GM06990 (cell line): ENCODE results near the gene SSR3.

Experiments
- DNase-seq: peaks from one replicate; pipeline ENCODE4 v3.0.0-alpha.2; 2011; ENCODE audit not compliant: insufficient read length; ENCODE audit errors: extremely low read depth
- H3K27me3 ChIP-seq: replicated peaks from 2 replicates; pipeline ENCODE4 v1.6.0; 2011; ENCODE audit warnings: low read length; ENCODE audit not compliant: control insufficient read depth, insufficient read depth
- H3K36me3 ChIP-seq: 2 replicates; pipeline ENCODE4 v1.5.1; 2011; ENCODE audit warnings: low read length; ENCODE audit not compliant: control insufficient read depth, insufficient read depth
- H3K4me3 ChIP-seq: replicated peaks from 2 replicates; pipeline ENCODE4 v1.5.1; 2011; ENCODE audit warnings: low read depth, mild to moderate bottlenecking, control low read depth, low read length
- TF ChIP-seq, protein P1 (sequence below): IDR thresholded peaks from 2 replicates; pipeline ENCODE4 v1.5.1; 2011; ENCODE audit warnings: low read length, control low read depth, mild to moderate bottlenecking, inconsistent platforms; ENCODE audit not compliant: insufficient read depth, poor library complexity, severe bottlenecking

SSR3 gene

DNA sequence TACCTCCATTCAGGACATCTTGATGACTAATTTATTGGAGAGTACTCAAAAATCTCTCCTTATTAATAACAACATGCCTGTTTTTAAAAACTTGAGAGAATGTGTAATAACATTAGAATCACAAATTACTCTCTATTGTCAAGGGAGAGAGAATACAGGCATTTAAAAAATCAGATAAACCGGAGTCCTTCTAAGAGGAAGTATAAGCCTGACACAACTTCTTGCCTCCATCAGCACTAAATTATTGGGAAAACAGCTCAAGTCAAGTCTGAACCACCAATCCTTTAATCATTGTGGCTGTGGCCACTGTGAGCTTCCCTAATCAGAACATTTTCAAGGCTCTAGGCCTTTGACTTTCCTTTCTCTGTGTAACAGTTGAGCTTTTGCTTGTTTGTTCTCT lies 38.0 kb downstream of the SSR3 start:
- no peaks in the 10 kb centered on the region for H3K36me3 ChIP-seq
- TF ChIP-seq, protein P1, sequence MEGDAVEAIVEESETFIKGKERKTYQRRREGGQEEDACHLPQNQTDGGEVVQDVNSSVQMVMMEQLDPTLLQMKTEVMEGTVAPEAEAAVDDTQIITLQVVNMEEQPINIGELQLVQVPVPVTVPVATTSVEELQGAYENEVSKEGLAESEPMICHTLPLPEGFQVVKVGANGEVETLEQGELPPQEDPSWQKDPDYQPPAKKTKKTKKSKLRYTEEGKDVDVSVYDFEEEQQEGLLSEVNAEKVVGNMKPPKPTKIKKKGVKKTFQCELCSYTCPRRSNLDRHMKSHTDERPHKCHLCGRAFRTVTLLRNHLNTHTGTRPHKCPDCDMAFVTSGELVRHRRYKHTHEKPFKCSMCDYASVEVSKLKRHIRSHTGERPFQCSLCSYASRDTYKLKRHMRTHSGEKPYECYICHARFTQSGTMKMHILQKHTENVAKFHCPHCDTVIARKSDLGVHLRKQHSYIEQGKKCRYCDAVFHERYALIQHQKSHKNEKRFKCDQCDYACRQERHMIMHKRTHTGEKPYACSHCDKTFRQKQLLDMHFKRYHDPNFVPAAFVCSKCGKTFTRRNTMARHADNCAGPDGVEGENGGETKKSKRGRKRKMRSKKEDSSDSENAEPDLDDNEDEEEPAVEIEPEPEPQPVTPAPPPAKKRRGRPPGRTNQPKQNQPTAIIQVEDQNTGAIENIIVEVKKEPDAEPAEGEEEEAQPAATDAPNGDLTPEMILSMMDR, result no peak
- H3K27me3 ChIP-seq, result no peaks in the 10 kb centered on the region
- no peak for DNase-seq
- H3K4me3 ChIP-seq, result no peak overlapping the region

DNA sequence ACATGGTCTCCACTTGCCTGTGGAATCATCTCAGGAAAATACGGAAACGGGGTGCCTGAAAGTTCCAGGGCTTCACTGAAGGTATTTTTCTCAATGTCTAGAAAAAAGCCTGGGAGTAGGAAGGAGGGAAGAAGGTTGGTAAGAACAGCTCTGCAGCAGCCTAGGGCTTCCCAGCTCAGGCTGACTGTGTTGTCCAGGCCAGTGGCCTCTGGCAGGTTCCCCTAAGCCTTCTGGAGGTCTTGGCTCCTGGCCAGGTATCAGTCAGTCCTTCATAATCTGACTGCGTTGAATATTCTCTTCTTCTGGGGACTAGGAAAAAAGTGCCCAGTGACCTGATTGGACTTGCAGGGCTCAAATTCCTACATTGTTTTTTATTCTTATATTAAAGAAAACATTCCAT lies 38.6 kb downstream of the SSR3 start:
- Histone ChIP-seq H3K36me3 (no peaks in the 10 kb centered on the region), H3K4me3 (no peak overlapping the region), H3K27me3 (no peaks in the 10 kb centered on the region)
- TF ChIP-seq, protein P1, result no peak
- no peak for DNase-seq

DNA sequence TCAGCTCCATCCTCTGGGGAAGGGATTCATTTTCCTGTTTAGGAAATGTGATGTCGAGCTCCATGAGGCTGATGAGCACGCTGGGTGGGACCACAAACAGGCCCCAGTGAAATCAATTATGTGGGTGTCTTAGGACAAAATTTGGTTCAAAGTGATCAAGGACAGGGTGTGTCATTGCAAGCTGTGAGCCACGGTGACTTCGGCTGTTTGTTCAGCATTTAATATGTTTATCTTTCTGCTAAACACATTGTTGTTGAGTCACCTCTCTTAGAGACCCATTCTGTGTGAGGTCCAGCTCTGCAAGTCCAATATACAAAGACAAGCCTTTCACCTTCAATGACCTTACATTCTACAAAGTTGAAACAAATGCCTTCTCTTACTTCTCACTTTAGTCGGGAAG lies 41.3 kb downstream of the SSR3 start:
- TF ChIP-seq, protein P1, result no peak
- no peak overlapping the region for H3K4me3 ChIP-seq
- DNase-seq, result no peak
- no peaks in the 10 kb centered on the region for H3K27me3 ChIP-seq
- H3K36me3 ChIP-seq, result no peaks in the 10 kb centered on the region

DNA sequence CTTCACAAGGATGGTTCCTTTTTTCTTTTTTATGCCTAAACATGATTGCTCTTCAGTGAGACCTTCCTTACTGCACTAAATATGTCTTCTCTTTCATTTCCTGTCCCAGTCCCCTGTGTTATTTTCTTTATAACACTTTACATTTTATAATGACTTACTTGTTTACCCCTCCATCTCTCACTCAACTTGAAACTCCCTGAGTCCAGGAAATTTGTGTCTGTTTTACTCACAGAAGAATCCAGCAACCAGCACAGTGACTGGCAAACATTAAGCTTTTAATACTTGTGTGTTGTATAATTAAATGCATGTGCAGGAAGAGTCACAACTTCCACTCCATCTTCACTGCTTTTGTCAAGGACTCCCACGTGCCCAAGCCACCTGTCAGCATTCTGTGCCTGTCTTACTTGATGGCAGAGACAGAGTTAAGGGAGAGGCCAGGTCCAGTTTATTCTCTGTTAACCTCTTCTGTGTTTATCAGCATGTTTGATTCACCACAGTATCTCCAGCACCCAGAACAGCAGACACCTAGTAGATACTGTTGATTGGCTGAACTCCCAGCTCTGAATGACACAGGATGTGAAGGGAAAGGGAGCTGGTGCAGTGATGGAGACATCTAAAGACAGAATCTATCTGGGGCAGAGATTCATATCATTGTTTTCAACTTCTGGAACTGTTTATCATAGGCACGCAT lies 42.8 kb downstream of the SSR3 start:
- TF ChIP-seq, protein P1, result no peak
- H3K36me3 ChIP-seq, result no peaks in the 10 kb centered on the region
- H3K27me3 ChIP-seq, result no peaks in the 10 kb centered on the region
- DNase-seq, result no peak
- H3K4me3 ChIP-seq, result no peak overlapping the region

DNA sequence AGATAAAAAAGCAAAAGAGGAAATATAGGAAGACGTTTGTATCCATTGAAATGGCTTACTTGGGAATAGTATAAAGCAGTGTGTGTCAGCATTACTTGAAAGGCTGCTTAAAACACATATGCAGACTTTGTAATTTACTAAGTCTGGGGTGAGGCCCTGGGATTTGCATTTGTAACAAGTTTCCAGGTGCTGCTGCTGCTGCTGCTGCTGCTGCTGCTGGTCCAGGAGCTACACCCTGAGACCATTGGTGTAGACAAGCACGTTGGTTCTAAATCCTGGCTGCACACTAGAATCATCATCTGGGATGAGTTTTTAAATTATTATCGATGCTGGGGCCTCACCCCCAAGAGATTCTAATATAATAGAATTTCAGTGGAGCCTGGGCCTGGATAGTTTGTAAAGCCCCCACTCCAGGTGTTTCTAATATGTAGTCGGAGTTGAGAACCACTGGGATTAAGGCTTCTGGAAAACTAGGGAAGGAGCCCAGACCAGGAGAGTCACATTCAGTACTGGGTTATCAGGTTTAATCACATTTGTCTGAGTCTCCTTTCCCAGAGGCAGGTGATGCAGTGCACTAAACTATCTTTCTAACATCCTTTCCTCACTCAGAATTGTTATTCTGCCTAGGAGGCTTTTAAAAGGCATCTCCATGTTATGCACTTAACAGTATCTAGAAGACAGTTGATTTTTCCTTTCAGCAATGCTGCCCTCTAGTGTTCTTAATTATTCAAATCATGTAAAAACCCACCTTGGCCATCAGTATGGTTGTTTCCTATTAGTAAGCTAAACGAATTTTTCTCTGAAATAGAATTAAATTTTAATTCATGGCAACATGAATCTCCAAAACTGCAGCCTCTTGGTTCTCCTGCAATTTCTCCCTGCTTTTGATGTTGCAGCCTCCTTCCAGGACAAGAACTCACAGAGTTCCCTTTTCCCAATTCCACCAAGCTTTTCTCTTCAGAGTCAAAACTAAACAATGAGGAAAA lies 45.4 kb downstream of the SSR3 start:
- DNase-seq, result peak; percentile 21
- Histone ChIP-seq H3K36me3 (no peaks in the 10 kb centered on the region), H3K27me3 (no peaks in the 10 kb centered on the region), H3K4me3 (no peak overlapping the region)
- TF ChIP-seq, protein P1, result peak; percentile 46
